Measurements from ENCODE around the gene HEATR5B.

DNA sequence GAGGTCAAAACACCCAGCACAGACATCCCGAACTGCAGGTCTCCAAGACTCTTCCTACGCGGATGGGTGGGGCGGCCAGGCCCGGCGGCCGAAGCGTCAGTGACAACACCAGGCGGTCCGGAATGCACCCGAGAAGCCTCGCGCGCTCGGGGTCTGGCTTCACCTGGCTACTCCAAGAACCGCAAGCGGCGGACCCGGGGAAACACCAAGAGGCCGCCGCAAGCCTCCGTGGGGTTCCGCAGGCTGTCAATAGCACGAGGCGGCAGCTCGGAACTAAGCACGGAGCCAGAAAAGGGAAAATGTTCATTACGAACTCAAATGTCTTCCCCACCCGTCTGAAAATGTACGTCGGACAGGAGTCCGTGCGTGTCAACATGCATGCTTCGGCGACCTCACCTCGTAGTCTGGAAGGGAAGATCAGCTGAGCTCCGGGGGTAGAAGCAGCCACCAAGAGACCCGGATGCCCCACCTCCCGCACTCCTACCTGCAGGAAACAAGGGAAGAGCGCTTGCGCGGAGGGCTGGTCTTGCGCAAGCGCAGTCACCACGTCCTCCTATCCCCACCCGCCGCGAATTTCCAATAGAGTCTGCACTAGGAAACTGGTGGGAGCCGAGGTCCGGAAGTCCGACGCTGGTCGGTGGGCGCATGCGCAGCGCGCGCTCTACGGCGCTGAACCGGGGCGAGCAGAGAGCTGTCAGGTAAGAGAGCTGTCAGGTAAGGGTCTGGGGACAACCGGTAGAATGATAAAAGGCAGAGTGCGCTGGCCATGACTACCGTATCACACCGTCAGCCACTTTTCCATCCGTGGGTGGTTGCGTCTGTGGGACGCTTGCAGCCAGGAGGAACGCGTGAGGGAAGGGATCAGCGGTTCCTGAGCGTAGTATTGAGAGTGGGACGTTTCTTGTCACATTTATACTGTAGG, at the start of gene HEATR5B, which contains the start of gene GPATCH11:
- no peak for TF ChIP-seq CREB1 (CRISPR knock-in tag; IDR thresholded peaks at IDR 0.05)
- TF ChIP-seq, protein P1, sequence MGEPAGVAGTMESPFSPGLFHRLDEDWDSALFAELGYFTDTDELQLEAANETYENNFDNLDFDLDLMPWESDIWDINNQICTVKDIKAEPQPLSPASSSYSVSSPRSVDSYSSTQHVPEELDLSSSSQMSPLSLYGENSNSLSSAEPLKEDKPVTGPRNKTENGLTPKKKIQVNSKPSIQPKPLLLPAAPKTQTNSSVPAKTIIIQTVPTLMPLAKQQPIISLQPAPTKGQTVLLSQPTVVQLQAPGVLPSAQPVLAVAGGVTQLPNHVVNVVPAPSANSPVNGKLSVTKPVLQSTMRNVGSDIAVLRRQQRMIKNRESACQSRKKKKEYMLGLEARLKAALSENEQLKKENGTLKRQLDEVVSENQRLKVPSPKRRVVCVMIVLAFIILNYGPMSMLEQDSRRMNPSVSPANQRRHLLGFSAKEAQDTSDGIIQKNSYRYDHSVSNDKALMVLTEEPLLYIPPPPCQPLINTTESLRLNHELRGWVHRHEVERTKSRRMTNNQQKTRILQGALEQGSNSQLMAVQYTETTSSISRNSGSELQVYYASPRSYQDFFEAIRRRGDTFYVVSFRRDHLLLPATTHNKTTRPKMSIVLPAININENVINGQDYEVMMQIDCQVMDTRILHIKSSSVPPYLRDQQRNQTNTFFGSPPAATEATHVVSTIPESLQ (CRISPR knock-in tag; IDR thresholded peaks at IDR 0.05) = no peak
- TF ChIP-seq, protein P2, sequence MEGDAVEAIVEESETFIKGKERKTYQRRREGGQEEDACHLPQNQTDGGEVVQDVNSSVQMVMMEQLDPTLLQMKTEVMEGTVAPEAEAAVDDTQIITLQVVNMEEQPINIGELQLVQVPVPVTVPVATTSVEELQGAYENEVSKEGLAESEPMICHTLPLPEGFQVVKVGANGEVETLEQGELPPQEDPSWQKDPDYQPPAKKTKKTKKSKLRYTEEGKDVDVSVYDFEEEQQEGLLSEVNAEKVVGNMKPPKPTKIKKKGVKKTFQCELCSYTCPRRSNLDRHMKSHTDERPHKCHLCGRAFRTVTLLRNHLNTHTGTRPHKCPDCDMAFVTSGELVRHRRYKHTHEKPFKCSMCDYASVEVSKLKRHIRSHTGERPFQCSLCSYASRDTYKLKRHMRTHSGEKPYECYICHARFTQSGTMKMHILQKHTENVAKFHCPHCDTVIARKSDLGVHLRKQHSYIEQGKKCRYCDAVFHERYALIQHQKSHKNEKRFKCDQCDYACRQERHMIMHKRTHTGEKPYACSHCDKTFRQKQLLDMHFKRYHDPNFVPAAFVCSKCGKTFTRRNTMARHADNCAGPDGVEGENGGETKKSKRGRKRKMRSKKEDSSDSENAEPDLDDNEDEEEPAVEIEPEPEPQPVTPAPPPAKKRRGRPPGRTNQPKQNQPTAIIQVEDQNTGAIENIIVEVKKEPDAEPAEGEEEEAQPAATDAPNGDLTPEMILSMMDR (IDR thresholded peaks at IDR 0.05) = no peak
- no peak for TF ChIP-seq FOXP1 (CRISPR knock-in tag; IDR thresholded peaks at IDR 0.05; ENCODE audit: borderline replicate concordance)
- TF ChIP-seq ATF1 (CRISPR knock-in tag; IDR thresholded peaks at IDR 0.05) = no peak; the same call in 1 of the 2 replicates
- TF ChIP-seq, protein P3, sequence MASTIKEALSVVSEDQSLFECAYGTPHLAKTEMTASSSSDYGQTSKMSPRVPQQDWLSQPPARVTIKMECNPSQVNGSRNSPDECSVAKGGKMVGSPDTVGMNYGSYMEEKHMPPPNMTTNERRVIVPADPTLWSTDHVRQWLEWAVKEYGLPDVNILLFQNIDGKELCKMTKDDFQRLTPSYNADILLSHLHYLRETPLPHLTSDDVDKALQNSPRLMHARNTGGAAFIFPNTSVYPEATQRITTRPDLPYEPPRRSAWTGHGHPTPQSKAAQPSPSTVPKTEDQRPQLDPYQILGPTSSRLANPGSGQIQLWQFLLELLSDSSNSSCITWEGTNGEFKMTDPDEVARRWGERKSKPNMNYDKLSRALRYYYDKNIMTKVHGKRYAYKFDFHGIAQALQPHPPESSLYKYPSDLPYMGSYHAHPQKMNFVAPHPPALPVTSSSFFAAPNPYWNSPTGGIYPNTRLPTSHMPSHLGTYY (CRISPR knock-in tag; IDR thresholded peaks at IDR 0.05) = no peak
- TF ChIP-seq, protein P4, sequence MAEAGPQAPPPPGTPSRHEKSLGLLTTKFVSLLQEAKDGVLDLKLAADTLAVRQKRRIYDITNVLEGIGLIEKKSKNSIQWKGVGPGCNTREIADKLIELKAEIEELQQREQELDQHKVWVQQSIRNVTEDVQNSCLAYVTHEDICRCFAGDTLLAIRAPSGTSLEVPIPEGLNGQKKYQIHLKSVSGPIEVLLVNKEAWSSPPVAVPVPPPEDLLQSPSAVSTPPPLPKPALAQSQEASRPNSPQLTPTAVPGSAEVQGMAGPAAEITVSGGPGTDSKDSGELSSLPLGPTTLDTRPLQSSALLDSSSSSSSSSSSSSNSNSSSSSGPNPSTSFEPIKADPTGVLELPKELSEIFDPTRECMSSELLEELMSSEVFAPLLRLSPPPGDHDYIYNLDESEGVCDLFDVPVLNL (CRISPR knock-in tag; IDR thresholded peaks at IDR 0.05; ENCODE audit: borderline replicate concordance, low read depth) = no peak
- no peak for TF ChIP-seq ELF4 (CRISPR knock-in tag; IDR thresholded peaks at IDR 0.05; ENCODE audit: low read depth)

All from WTC11 (cell line).